GM19468 (cell line): ENCODE results near the gene CALHM2.

ENCODE experiments used
- ATAC-seq: cut with Tn5 transposase; IDR thresholded peaks from one replicate; pipeline ENCODE4 v1.9.1; 2021; ENCODE audit warnings: mild to moderate bottlenecking, moderate library complexity, moderate number of reproducible peaks; ENCODE audit not compliant: unreplicated experiment; ENCODE audit errors: extremely low read depth

Gene CALHM2

GRCh38 chr10:103476046-103476768 is 24.0 kb upstream of the CALHM2 start:
- no peak for ATAC-seq

- no peak for ATAC-seq
These were observed 23.3 kb upstream of the CALHM2 start for GRCh38 chr10:103475437-103475836.

- ATAC-seq = no peak
These were observed 21.9 kb upstream of the CALHM2 start for GRCh38 chr10:103474077-103474476.

DNA sequence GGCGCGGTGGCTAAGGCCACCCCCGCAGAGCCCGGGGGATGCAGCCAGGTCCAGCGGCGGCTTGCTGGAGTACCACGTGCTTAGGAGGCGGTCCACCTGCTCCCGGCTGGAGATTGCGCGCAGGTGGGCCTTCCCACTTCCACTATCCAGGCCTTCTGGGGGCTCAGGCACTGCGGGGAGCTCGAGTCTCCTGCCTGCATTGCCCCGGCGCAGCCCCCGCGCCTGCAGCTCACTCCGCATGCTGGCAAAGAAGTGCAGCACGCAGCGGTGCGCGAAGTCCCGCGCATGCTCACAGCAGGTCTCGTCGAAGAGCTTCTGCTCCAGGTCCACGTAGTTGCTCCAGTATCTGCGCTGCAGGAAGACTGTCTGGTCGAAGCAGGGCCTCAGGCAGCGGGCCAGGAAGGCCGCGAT is 21.1 kb upstream of the CALHM2 start:
- no peak for ATAC-seq

DNA sequence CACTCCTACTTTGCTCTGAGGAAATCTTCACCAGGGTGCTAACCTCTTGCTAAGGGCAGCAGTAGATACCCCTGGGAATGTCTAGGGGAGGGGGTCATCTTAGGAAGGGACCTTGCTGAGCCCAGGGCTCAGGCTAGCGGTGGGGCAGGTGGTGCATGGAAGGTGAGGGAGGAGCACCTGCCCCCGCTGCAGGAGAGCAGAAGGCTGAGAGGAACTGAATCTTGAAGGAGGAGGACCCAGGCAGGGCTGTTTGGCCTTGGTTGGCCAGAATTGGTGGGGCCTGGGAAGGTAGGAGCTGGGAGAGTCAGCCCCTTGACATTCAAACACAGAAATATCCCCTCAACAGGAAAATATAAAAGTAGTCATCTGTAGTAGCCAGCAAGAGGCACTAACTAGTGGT is 19.8 kb upstream of the CALHM2 start:
- ATAC-seq = no peak

DNA sequence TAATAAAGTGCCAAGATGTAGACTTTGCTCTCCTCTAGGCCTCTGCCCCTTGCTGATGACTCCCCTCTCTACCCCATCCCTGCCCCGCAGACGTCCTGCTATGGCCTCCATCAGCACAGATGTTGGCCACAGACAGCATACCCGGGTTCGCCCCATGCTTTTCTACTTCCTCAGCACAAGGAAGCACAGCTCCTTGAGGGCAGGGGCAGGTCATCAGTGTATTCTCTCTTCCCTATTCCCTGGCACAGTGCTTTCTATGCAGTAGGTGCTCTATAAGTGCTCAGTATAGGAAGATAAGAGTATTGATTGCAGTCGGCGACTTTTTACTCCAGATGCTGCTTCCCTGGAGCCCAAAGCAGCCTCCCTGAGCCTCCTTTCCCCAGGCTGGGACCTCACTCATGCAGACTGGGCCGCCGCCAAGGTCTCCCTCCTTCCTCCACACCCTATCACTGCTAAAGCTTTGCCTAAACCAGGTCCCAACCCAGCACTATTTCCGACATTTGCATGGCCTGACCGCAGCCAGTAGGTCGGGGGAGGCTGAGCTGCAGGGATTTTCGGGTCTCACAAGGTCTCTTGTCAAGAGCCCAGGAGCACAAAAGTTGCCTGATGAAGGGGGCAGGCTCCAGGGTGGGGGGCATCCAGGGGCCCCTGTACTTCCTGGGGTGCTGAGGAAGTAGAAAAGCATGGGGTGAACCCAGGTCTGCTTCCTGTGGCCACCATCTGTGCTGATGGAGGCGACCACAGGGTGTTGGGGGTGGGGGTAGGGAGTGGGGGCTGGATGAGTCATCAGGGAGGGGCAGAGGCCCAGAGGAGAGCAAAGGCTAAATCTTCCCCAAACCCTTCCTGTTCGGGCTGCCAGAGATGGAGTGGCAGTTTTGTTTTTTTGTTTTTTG is 18.8 kb upstream of the CALHM2 start:
- peak; percentile 51 for ATAC-seq

DNA sequence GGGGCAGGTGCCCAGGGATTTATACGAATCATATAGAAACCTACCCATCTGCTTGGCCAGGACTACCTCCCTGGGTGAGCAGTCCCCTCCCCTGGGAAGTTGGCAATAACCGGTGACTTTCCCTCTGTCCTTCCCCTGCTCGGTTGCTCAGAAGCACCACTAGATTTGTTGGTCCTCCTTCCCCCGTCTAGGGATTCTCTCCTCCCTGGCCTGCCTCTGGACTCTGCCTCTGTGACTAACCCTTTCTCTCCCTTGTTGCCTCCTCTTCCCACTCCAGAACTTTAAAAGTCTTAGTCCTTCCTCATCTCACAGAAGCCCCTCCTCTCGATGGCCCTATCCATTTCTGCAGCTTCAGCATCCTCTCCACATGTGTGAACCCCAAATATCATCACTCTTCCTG is 17.0 kb upstream of the CALHM2 start:
- no peak for ATAC-seq

- no peak for ATAC-seq
These were observed 15.2 kb upstream of the CALHM2 start for GRCh38 chr10:103467406-103467805.

DNA sequence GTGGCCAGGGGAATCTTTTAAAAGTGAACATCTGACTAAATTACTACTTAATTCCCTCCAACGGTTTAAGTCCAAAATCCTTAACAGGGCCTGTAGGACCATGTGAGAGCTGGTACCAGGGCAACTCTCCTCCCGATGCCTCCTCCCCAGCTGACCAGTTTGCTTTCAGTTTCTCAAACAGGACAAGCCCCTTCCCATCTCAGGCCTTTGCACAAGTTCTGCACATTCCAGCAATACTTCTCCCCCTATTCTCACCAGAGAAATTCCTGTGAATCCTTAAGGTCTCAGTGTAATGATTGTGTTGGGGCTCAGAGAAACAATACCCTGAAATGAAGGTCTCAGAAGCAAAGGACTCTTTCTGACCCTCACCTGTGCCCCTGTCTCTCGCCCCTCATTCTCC is 14.6 kb upstream of the CALHM2 start:
- no peak for ATAC-seq

- no peak for ATAC-seq
These were observed 13.4 kb upstream of the CALHM2 start for GRCh38 chr10:103465411-103466179.

DNA sequence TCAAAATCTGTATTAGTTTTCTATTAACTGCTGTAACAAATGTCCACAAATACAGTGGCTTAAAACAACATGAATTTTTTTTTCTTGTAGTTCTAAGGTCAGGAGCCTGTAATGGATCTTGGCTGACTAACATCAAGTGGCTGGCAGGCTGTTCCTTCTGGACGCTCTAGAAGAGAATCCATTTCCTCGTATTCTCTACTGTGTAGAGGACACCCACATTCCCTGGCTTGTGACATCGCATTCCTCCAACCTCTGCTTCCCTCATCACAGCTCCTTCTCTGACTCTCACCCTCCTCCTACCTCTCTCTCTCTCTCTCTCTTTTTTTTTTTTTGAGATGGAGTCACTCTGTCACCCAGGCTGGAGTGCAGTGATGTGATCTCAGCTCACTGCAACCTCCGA is 11.3 kb upstream of the CALHM2 start:
- no peak for ATAC-seq

- no peak for ATAC-seq
These were observed 7.4 kb upstream of the CALHM2 start for GRCh38 chr10:103459615-103460014.

DNA sequence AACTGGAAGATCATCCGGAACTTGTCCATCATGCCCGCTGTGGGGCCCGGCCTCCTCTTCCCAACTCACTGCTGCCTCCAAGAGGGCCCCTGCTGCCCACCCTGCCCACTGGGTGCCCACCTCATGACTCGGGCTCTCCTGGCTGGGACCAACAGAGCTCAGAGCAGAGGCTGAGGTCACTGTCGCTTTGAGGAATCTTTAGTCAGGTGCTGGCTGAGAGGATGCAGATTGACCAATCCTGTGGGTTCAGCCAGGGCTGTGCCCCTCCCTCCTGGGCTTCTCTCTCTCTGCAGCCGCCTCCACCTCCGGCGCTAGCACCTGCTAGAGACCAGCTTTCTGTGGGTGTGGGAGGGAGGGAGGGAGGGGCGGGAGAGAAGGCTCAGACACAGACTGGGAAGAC is 6.5 kb upstream of the CALHM2 start, which contains the start of gene CALHM1:
TSS of gene CALHM1 (minus strand) at position 181 of the 400 bp plus-strand sequence. CDS start at position 32, 149 bp downstream.
- ATAC-seq = no peak

GRCh38 chr10:103457896-103458583 is 5.9 kb upstream of the CALHM2 start:
- no peak for ATAC-seq

DNA sequence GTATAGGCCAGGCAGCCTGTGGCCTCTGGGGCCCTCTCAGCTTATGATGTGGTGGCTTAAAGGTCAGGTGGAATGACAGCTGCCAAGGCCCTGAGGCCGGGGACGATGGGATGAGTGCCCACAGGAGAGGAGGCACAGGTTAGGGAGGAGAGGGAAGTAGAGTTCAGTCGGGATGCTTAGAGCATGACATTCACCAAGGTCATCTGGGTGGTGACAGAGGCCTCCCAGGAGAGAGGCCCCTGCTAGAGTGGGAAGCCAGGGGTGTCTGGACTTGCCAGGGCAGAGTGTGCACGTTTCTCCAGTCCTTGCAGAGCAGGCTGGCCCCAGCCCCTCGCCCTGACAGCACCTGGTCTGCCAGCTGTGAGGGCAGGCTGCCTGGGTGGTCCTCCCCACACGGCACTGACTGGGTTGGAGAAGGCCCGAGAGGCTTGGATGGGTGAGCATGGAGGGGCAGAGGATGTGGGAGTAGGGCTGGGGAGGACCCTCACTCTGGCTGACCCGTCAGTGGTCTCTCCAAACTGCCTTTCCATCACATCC is 5.1 kb upstream of the CALHM2 start:
- ATAC-seq = no peak

- ATAC-seq = no peak
These were observed 4.0 kb upstream of the CALHM2 start for GRCh38 chr10:103456074-103456660.

DNA sequence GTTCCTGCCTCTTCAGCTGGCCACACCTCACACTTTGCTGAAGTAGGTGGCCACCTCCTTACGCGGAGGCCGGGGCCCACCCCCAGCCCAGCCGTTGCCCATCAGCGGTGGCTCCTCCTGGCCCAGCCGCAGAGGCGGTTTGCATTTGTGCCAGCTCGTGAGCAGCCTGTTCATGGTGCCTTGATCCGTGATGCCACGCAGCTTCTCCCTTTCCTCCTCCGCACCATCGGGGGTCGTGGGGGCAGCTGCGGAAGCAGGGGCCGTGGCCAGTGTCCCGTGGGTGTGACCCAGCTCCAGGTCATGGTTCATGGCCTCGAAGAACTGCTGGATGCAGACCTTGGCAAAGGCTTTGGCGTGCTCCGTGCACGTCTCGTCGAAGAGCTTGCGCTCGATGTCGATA is 3.1 kb upstream of the CALHM2 start:
- ATAC-seq = no peak

- no peak for ATAC-seq
These were observed 1.9 kb upstream of the CALHM2 start for GRCh38 chr10:103454026-103454425.

- no peak for ATAC-seq
These were observed 498 bp upstream of the CALHM2 start for GRCh38 chr10:103452506-103453230.
